ENCODE data around the gene DSCAML1.
"Not testable (repeated sequence)": the region's sequence is repeated elsewhere in the genome, so short reads cannot be mapped to it uniquely, and the experiment has no call there.

DSCAML1 gene

GRCh38 chr11:117817368-117818040 is 20.5 kb upstream of the DSCAML1 start:
- DNase-seq (ENCODE audit: low read depth) = peak; percentile 64

DNA sequence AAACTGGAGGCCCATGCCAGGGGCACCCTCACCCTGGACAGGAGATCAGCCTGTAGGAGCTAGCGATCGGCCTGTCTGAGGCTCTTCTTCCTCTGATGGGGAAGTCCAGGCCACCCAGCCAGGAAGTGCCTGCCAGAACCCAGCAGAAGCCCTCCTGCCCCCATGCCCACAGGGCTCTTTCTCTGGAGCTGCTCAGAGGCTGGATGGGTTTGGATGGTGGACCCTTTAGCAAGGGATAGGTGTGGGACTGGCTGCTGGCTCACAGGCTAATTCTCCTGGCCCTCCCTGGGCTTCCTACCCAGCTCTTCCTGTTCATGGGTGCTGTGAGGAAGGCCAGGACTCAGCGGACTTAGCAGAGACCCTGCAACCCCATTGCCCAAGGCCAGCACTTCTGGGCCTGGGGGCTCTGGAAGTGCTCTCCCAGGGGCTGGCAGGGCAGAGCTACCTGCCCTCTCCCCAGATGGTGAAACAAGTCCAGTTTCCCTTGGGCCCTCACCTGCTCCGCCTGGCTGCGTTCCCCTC is 19.9 kb upstream of the DSCAML1 start:
- no peak for DNase-seq (ENCODE audit: low read depth)

GRCh38 chr11:117816151-117816741 is 19.2 kb upstream of the DSCAML1 start:
- DNase-seq (ENCODE audit: low read depth) = peak; percentile 77

DNA sequence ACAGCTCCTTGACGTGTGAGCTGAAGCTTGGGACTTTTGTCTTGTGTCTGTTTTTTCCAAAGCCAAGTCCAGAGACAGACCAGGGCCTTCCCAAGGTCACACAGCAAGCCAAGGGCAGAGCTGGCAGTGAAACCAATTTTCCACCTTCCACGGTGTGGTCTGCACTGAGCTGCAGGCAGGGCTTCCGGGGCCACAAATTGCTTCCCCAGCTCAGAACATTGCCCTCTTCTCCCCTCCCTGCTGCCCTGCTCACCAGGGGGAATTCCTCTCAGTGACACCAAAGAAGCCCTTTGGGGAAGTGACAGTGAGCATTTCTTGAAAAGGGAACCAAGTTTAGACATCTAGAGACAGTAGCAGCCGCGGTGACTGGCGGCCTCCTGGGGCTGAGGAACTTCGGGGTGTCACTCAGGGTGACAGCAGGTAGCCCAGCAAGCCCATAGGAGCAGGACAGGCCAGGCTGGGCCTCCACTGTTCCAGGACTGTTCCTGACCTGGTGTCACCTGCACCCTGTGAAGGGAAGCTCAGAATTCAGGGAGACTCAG is 18.3 kb upstream of the DSCAML1 start:
- no peak for DNase-seq (ENCODE audit: low read depth)

DNA sequence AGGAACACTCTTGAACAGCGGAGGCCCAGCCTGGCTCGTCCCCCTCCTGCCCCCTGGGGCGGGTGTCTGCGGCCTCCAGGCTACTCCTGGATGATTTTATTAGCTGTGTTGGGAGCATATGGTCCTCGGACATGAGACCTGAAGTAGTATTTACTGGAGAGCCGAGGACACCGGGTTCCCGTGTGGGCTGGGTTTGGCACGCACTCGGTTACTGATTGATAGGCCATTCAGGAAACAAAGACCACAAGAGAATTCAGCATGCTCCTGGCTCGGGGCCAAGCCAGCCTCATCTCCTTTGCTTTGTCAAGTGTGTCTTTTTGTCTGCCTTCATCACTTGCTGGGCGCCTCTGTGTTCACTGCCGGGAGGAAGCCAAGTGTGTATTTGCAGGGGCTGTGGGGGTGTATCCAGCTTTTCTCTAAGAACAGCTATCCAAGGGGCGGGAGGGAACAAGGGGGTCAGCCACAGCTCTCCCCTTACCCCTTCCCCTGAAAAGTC is 17.8 kb upstream of the DSCAML1 start:
- DNase-seq (ENCODE audit: low read depth) = peak; percentile 30

- DNase-seq (ENCODE audit: low read depth) = no peak
Measured at GRCh38 chr11:117814204-117814765, 17.3 kb upstream of the DSCAML1 start.

- DNase-seq (ENCODE audit: low read depth) = not testable (repeated sequence)
Measured at GRCh38 chr11:117810056-117810451, 13.0 kb upstream of the DSCAML1 start.

GRCh38 chr11:117809236-117810055 is 12.4 kb upstream of the DSCAML1 start:
- peak; percentile 24 for DNase-seq (ENCODE audit: low read depth)

- peak; percentile 41 for DNase-seq (ENCODE audit: low read depth)
Measured at GRCh38 chr11:117808784-117809183, 11.8 kb upstream of the DSCAML1 start.

- peak; percentile 29 for DNase-seq (ENCODE audit: low read depth)
Measured at GRCh38 chr11:117807482-117808327, 10.7 kb upstream of the DSCAML1 start.

GRCh38 chr11:117806846-117807245 is 9.8 kb upstream of the DSCAML1 start:
- no peak for DNase-seq (ENCODE audit: low read depth)

GRCh38 chr11:117805045-117805444 is 8.0 kb upstream of the DSCAML1 start:
- peak; percentile 11 for DNase-seq (ENCODE audit: low read depth)

GRCh38 chr11:117803896-117804295 is 6.9 kb upstream of the DSCAML1 start:
- DNase-seq (ENCODE audit: low read depth) = no peak

GRCh38 chr11:117799634-117800033 is 2.6 kb upstream of the DSCAML1 start:
- DNase-seq (ENCODE audit: low read depth) = no peak

DNA sequence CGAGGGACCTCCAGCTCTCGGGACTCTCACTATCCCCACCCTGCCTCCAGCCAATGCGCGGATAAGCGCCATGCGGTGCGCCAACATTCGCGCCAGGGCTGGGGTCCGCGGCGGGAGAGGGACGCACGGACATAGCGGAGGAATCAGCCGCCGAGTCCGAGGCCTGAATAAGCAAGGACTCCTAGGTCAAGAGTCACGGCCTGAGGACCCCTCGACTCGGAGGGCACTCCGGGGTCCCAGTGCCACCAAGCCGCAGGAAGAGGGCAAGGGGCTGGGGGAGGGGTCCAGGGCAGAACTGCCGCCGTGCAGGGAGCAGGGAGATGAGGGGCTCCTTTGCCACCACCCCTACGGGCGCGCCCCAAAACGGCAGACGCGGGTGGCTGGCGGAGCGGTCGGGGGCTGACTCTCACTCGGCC is 552 bp downstream of the DSCAML1 start:
- no peak for DNase-seq (ENCODE audit: low read depth)

DNA sequence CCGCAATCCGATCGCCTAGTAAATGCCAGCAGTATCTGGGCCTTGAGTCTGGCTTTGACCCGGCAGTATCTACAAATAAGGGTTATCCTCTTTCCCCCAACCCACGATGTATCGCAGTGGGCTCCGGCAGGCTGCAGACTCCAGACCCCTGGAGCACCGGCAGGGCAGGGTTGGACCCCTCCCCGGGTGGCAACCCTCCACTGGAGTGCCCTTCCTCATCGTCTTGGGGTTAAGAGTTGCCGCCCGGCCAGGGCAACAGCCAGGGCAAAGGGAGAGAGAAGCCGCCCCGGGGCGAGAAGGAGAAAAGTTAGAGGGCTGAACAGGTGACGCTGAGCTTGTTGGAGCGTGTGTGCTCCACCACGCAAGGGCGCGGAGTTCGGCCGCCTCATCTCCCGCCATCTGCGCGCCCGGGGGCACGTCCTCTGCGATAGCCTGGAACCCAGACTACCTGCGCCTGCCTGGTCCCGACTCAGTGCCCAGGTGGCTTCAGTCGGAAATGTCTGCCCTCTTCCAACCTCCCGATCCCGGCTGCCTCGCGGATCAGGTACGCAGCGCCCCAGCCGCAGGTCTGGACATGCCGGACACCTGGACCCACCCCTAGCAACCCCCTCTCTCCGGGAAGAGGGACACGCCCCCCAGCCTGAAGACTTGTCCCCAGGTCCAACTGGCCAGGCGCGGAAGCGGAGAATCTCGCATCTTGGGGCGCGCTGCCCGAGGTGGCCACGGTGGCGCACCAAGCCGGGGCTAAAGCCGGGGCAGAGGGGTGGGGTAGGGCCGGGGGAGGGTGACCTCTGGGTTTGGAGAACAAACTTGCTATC is 1.2 kb downstream of the DSCAML1 start:
- DNase-seq (ENCODE audit: low read depth) = no peak

GRCh38 chr11:117794772-117795629 is 2.0 kb downstream of the DSCAML1 start:
- DNase-seq (ENCODE audit: low read depth) = no peak

GRCh38 chr11:117794135-117794534 is 2.9 kb downstream of the DSCAML1 start:
- no peak for DNase-seq (ENCODE audit: low read depth)

DNA sequence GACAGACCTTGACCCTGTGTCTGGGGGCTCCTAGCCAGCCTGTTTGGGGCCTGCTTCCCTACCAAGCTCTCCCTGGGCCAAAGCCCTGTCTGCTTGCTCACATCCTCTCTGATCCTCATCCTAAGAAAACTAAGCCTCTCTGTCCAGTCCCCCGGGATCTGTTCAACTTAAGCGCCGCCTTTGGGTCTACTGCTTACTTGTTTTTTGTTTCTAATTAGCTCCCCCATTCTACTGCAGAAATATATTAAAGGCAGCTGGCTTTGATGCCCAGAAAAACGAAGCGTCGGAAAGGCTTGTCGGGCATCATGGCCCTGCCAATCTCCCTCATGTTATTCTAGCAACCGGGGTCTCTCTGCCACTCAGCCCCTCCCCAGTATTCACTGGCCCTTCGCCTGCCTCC is 3.4 kb downstream of the DSCAML1 start:
- DNase-seq (ENCODE audit: low read depth) = no peak
